ENCODE results near the gene PDIK1L.

Gene PDIK1L

DNA sequence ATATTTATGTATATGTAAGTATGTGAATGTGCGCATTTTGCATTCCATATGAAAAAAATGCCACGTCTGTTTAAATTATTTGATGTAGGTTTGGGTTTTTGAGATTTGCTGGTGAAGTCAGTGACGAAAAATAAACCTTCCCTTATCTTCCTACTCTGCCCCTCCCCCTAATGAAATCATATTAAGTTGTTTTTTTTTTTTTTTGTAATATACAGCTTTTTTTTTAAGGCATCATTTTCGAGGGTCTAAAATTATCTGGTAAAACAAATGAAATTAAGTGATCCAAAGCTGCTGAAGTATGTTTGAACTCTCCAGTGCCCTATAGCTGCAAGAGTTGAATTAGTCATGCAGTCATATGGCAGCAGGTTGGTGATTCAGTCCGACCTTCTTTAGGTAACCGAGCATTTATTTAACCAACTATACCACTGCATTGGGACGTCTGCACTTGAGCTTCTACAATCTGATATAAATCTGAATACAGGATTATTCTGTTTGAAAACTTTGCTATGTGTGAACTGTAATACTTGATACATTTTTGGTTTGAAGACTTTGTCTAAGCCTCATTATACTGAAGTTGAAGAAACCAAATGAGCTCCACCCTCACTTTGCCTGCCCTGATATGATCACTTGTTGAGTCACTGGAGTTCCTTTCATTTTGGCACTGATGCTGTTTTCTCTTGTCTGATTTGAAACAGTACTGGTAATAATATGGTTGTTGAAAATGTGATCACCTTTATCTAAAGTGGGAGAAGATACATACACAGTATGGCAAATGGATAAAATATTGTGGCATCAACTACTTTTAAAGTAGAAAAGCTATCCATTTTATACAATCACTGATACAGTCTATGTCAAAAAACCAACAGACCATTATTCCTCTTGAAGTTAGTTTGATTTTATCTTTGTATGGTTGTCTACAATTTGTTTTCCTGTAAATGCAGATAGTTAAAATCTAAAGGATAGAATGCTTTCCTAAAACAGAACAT is 11.7 kb downstream of the PDIK1L start:
- DNase-seq (ENCODE audit: low read depth in 2 of 2): no peak

DNA sequence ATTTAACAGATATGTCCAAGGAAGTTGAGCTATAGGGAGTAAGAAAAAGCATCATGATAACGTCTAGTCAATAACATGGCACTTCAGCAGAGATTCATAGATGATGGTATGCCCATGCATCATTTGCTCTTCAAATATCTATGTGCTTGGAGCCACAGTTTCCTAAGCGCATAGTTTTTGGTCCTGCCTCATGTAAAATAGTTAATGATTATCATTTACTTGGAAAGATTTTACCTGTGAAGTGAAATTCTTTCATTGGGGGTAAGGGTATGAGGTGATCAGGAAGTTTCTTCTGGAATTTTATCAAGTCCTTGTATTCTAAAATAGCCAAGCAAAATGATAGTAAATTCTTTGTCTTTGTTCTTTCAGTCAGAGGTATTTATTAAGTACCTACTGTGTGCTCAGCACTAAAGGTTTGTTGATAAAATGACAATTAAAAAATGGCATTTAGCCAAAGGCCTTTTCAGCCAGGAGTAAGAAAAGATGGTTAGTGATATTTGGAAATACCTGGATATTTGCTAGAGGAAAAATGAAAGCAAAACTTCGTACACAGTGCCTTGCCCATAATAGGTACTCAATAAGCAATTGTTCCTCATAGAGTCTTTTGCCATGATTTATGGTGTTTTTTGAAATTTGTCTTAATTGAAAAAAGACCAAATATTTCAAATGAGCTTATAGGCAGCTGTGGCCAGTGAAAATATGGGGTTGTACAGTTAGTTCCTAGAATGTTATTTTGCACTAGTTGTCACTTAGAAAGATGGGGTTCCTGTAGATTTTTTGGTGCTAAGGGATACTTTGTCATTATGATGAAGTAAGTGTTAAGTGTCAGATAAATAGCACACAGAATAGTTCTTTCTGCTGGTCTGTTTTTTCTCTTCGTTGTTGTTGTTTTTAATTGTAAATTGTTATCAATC is 13.1 kb downstream of the PDIK1L start:
- DNase-seq (ENCODE audit: low read depth in 2 of 2): no peak

DNA sequence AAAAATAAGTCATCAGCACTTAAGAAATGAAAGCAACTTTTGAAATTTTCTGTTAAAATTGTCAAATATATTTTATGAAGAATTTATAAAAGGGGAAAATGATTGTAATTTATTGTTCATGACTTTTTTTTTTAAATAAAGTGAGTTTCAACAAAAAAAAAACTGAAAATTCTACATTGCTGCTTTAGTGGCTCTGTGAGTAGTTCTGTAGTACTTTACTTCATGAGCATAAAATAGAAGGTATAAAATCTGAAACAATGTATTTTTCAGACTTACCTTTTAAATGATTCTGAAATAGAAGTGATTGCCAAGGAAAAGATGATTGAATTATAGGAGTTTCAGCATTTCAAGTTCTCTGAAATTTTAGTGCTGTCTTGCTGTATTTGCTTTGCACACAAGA is 13.8 kb downstream of the PDIK1L start:
- DNase-seq (ENCODE audit: low read depth in 2 of 2): no peak

DNA sequence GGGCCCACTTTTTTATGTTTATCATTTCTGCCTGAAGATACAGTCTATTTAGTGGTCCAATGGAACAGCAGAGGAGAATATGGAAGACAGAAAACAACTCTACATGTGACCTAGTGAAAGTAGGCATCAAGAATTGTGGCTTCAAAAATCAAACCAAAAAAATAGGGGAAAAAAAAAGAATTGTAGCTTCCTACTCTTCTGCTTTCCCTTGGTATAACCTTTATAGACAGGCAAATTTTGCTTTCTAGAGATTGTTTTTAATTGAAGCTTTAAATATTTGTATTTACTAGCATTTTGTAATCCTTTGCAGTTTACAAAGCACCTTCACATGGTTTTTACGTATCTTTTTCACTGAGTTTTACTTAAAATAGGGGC is 14.3 kb downstream of the PDIK1L start:
- DNase-seq (ENCODE audit: low read depth in 2 of 2): no peak

DNA sequence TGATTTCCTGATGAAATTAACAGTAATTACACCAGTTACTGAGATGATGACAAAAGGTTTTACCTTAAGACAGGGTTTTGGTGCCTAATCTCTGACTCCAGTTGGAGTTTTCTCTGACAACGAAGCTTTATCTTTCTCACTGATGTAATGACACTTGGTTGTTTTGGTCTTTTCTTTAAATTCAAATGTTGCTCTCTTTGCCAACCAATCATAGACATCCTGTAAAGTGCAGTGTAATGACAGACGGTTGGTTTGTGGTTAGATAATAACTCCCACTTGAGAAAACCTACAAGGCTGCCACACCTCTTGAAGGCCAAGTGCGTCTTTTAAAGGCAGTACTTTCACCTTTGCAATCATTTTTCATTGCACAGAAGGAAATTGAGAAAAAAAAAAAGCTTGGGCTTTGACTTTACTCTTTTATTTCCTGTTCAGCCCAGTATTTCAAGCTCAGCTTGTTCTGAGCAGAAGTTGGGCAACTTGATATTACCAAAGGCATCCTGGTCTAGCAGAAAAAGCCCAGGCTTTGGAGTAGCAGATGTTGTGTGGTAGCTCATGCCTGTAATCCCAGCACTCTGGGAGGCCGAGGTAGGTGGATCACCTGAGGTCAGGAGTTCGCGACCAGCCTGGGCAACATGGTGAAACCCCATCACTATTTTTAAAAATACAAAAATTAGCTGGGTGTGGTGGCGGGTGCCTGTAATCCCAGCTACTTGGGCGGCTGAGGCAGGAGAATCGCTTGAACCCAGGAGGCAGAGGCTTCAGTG is 14.9 kb downstream of the PDIK1L start:
- peak in 1 of 2 donors; percentile 13 for DNase-seq (ENCODE audit: low read depth in 2 of 2)

DNA sequence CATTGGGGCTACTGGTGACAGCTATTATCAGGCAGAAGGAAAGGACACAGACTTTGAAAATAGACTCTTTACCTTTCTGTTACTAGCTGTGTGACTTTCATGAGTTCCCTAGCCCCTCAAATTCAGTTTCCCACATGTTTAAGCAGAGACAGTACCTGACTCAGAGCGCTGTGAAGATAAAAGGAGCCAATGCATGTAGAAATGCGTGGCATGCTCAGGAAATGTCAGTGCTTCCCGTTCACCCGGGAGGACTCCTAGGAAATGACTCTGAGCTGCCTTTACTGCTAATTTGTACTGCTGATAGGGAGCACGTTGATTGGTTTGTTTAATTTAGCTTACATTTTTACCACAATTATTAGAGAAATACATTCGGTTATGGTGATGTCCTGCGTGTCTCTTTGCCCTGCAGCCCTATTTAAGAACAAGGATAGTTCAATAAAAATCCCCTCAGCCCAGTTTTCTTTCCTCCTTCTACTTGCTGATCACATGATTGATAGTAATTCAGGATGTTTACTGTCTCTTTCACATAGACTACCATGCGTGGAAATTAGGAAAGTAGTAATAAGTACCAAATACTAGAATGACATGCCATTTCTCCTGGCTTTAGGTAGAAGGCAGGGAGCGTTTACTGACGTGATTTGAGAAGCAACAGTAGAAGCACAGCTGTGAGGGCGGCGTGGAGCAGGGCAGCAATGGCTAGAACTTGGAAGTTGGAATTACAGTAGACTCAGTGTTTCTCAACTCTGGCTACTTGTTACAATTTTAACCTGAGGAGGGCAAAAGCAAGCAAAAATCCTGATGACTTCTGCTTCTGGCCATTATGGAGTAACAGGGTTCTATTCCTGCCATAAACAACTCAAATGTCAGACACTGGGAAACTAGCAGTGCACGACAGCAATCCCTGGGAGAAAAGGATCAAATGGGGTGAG is 15.9 kb downstream of the PDIK1L start:
- no peak for DNase-seq (ENCODE audit: low read depth in 2 of 2)

DNA sequence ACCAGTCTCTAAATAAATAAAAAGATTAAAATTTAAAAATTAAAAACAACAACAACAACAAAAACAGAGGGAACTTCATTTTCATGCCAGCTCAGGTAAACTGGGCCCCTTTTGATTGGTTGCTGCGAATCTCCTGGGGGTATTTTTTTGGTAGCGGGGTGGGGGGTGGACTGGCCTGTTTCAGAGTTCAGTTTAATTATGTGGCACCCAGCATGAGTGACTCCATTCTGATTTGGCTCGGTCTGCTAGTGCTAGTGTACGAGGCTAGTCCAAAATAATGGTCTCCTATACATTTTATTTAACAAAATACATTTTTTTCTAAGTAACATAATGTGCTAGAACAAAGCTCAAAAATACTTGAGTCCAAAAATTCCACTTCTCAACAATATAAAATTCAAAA is 18.2 kb downstream of the PDIK1L start:
- no peak for DNase-seq (ENCODE audit: low read depth in 2 of 2)

DNA sequence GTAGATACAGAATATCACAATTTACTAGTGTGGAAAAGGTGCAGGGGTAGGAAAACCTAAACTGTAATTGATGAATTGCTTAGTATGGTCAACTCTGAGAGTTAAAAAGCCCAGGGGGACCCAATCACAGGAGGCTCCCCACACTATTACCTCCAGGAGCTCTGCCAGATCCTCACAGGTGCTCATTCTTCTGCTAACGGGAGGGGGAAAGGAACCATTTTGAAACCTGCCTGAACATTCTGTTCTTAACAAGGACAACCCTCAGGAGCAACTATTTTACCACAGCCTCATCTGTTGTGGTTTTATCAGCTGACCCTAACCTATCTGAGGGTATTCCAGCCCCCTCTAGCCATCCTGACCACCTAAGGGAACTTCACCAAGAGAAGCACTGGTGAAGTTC is 19.1 kb downstream of the PDIK1L start:
- DNase-seq (ENCODE audit: low read depth in 2 of 2): no peak

DNA sequence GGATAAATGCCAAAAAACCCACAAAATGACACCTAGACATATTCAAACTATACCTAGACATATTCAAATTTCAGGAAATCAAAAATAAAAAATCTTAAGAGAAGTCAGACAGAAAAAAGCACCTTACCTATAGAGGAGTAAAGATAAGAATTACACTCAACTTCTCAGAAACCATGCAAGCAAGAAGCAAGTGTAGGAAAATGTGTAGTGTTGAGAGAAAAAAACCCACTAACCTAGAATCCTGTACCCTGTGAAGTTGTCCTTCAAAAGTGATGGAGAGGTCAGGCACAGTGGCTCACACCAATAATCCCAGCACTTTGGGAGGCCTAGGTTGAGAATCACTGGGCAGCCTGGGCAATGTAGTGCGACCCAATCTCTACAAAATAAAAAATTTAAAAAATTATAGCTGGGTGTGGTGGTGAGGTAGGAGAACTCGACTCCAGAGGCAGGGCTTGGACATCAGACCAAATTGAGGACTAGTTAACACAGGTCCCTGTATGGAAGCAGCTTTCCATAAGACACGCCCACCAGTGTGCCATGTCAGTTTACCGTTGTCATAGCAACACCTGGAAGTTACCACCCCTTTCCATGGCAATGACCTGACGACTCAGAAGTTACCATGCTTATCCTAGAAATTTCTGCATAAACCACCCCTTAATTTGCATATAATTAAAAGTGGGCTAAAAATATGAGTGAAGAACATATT is 20.7 kb downstream of the PDIK1L start:
- no peak for DNase-seq (ENCODE audit: low read depth in 2 of 2)

DNA sequence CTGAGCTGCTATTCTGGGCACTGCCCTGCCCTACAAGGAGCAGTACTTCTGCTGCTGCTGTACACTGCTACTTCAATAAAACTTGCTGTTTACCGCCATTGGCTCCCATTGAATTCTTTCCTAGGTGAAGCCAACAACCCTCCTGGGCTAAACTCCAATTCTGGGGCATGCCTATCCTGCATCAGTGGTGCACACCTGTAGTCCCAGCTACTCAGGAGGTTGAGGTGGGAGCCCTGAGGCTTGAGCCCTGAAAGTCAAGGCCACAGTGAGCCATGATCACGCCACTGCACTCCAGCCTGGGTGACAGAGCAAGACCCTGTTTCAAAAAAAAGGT is 21.2 kb downstream of the PDIK1L start:
- no peak for DNase-seq (ENCODE audit: low read depth in 2 of 2)

DNA sequence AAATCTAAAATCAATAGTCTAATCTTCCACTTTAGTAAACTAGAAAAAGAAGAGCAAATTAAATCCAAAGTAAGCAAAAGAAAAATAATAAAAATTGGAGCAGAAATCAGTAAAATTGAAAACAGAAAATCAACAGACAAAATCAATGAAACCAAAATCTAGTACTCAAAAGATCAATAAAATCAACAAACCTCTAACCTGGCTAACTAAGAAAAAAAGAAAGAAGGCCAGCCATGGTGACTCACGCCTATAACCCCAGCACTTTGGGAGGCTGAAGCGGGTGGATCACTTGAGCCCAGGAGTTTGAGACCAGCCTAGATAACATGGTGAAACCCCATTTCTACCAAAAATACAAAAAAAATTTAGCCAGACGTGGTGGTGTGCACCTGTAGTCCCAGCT is 22.8 kb downstream of the PDIK1L start:
- no peak for DNase-seq (ENCODE audit: low read depth in 2 of 2)

DNA sequence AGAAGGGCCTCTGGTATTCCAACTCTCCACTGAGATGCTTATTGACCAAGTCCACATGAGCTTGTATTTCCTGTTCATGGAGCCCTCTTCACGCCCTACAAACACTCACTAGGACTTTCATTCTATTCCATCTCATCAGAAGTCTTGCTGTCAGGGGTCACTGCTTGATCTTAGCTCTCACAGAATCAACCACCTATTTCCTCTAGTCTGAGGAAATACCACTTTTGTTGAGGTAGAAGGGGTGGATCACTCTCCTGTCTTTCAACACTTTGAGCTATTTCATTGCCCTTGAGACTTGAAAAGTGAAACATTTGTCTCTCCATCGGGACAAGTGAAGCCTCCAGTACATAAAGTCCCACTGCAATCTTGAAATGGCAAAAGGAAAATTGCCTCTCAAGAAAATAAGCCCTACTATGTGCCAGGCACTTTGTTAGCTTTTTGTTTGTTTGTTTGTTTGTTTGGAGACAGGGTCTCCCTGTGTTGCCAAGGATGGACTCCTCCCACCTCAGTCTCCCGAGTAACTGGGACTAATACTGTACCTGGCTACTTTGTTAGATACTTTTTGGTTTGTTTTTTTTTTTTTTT is 27.4 kb downstream of the PDIK1L start:
- DNase-seq (ENCODE audit: low read depth in 2 of 2): no peak

DNA sequence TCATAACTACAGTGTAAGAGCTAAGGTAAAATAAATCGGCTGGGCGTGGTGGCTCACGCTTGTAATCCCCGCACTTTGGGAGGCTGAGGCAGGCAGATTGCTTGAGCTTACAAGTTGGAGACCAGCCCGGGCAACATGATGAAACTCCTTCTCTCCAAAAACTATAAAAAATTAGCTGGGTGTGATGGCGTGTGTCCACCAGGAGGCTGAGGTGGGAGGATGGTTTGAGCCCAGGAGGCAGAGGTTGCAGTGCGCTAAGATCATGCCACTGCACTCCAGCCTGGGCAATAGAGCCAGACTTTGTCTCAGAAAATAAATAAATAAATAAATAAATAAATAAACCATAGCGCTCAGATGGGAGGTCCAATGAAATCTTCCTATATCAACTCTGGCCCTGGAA is 30.5 kb downstream of the PDIK1L start:
- no peak for DNase-seq (ENCODE audit: low read depth in 2 of 2)

DNA sequence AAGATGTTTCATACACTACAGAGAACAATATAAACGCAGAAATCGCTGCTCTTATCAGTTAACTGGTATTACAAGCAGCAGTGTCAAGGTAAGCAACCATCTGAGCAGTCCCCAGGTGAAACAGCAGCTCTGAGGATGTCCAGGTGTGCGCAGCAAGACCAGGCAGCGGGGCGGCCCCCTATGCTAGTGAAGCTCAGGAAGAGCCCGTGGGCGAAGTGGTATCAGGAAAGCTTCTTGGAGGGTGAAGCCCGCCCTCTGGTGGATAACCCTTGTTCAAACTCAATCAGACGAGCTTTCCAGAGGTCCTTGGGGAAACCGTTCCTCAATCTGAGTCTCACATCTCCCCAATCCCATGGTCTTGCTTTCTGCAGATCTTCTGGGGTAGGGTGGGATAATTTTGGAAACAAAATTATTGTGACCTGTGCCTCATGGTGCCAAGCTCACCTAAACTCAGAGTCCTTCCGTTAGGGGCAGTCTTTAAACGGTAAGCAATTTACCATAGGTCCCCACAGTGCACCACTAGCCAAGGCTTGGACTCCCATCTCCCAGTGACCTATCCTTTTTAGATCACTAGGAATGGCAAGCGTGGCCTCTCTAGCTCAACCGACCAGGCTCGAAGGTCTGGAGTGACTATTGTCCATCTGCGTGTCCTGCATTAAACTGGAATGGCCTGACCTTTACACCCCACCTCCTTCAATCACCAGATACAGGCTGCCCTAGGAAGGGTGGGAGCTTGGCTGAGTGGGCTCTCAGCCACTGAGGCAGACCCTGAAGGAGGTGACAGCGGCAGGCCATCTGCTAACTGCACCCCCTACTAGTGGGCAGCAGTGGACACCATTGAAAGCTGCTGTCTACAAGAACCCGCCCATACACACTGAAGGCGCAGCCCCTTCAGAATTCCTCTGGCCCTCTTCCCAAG is 33.7 kb downstream of the PDIK1L start:
- DNase-seq (ENCODE audit: low read depth in 2 of 2): peak; percentile 28 to 56

DNA sequence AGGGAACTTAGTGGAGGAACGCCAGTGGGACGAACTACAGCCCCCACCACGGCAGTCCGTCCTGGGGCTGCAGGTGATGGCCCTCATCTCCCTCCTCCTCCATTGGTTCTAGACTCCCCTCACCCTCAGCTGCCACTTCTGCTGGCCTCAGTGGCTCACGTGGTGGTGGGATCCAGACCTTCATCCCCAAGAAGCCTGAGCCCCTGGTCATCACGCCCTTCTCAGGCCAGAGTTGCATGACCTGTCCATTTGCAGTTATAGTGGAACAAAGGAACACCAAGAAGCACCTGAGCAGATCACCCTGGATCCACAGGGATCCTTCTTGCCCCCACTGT is 34.3 kb downstream of the PDIK1L start:
- no peak for DNase-seq (ENCODE audit: low read depth in 2 of 2)

DNA sequence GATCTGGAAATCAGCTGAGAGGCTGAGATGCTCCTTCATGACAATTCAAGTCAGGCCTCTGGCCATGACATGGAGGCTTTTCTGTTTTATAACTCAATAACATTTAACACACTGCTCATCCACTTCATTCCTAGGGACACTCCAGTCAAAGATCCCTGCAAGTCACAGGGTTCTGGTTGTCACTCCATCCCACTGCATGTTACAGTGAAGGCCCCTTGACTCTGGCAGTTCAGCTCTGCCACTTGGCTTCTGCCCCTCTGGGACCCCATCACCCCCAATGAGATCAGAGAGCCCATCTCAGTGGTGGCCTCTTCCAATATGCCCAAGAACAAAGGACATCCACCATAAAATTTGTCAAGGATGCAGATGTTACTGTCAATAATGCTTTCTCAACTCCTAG is 37.3 kb downstream of the PDIK1L start:
- no peak for DNase-seq (ENCODE audit: low read depth in 2 of 2)

DNA sequence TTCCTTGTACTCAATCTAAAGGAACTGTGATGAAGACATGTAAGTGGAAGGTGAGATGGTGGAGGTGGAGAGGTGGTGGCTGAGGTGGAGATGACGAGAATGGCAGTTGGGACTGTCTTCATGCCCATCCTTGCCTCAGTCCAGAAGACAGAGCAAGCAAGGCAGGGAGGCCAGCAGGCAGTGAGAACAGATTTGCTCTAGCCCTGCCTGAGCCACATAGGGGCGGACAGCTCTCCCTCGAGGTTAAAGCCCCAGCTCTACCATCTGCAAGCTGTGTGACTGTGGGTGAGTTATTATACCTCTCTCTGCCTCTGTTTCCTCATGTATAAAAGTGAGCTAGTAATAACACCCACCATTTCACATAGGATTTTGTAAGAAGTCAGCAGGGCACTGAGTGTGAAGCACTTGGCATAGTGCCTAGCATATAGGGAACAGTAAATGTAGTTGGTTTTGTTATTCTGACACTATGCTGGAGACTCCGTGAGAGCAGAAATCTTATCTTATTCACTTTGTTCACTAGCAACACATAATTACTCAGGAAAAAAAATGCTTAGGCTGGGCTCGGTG is 42.4 kb downstream of the PDIK1L start:
- no peak for DNase-seq (ENCODE audit: low read depth in 2 of 2)

DNA sequence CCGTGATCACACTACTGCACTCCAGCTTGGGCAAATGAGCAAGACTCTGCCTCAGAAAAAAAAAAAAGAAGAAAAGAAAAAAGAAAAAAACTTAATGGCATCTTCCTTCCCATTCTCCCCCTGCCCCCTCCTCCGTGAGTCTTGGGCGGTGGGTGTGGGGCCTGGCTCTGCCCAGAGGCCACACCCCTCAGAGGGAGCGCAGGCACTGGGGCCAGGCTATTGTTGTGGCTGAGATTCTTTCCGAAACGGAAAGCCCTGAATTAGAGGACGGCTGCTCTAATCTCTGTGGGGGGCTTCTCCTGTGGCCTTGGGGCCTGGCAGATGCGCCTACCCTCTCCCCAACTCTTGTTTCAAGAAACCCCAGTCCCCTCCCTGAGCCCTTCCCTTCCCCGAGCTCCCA is 43.1 kb downstream of the PDIK1L start:
- no peak for DNase-seq (ENCODE audit: low read depth in 2 of 2)

Data from stimulated activated CD8-positive, alpha-beta memory T cell treated with anti-CD3 and anti-CD28 coated beads, Interleukin-15, amount 100 ng/mL, for 48 hours (primary cell).